Naive thymus-derived CD8-positive, alpha-beta T cell (primary cell): ENCODE results near the gene CLEC4D. TPM values are rescaled to one million over a fixed set of nuclear protein-coding genes. Genes with fewer than 3 reads are reported as not detected.
A peak's percentile ranks its signal among the peaks of the same experiment; 100 is the strongest.
"Not testable (repeated sequence)": the region's sequence is repeated elsewhere in the genome, so short reads cannot be mapped to it uniquely, and the experiment has no call there.

Experiments
- ATAC-seq, 2 donors: fragments of 150-1000 bp; cut with Tn5 transposase in 1 of 2; sonication (Bioruptor Pico), chemical (Tn5 transposase) in 1 of 2; 1 replicate in 1 of 2; 2 replicates in 1 of 2; pipeline ENCODE4 v1.10.0; 2021; ENCODE audit warnings: mild to moderate bottlenecking in 2 of 2, moderate library complexity in 2 of 2
- POLR2A ChIA-PET: fragments of 350-600 bp; sonication (Branson Sonifier 250); formaldehyde crosslinking; loops from one replicate; lab custom pipeline; 2021; ENCODE audit warnings: antibody characterized with exemption; lab: Charles Lee
- DNase-seq, 10 donors: peaks; one replicate each; pipeline versions ENCODE4 v3.0.0 to v3.0.0-alpha.2; 2020 to 2022
- H3K27ac Mint-ChIP-seq, 10 donors: one replicate each; pipeline ENCODE4 v1.8.0; 2020 to 2022; ENCODE audit warnings: mild to moderate bottlenecking in 10 of 10, mixed read lengths in 10 of 10, moderate library complexity in 4 of 10, inconsistent platforms in 1 of 10
- H3K27me3 Mint-ChIP-seq, 5 donors: one replicate each; pipeline ENCODE4 v1.8.0; 2021 to 2022; ENCODE audit warnings: mixed read lengths in 5 of 5
- H3K36me3 Mint-ChIP-seq, 3 donors: one replicate each; pipeline ENCODE4 v1.8.0; 2020 to 2022; ENCODE audit warnings: mixed read lengths in 3 of 3, mild to moderate bottlenecking in 2 of 3, inconsistent platforms in 1 of 3
- H3K4me1 Mint-ChIP-seq, 4 donors: one replicate each; pipeline ENCODE4 v1.8.0; 2021 to 2022; ENCODE audit warnings: mixed read lengths in 4 of 4
- H3K4me3 Mint-ChIP-seq, 10 donors: one replicate each; pipeline ENCODE4 v1.8.0; 2020 to 2022; ENCODE audit warnings: mild to moderate bottlenecking in 10 of 10, mixed read lengths in 10 of 10, moderate library complexity in 6 of 10, inconsistent platforms in 1 of 10
- H3K9me3 Mint-ChIP-seq, 9 donors: one replicate each; pipeline ENCODE4 v1.8.0; 2020 to 2022; ENCODE audit warnings: mixed read lengths in 9 of 9, mild to moderate bottlenecking in 3 of 9, inconsistent platforms in 1 of 9, moderate library complexity in 1 of 9
- polyA plus RNA-seq, 3 donors: library from polyadenylated mRNA; unstranded; fragments of 300-500 nt; fragmentation: Illumina TruSeq; gene quantifications; one replicate each; pipeline ENCODE4 v1.2.3, GENCODE V29; 2021
- total RNA-seq, 8 experiments: library from RNA in 2 of 8; stranded (reverse) in 2 of 8; gene quantifications; one replicate each; pipeline ENCODE4 v1.2.3 and lab custom pipeline; 2021 to 2026

Gene CLEC4D
- total RNA-seq (not detected), polyA plus RNA-seq (not detected), total RNA-seq (lab: John Stamatoyannopoulos, UW) (0 reads per million in 6 experiments)

GRCh38 chr12:8513256-8513655 lies at the start of gene CLEC4D:
Gene CLEC4D (plus strand): TSS chr12:8513503. CDS start chr12:8513733, 230 bp downstream.
- no peaks in the 10 kb centered on the region for H3K9me3 Mint-ChIP-seq
- peak within 1 kb of the TSS in 1 of 10 donors; percentile 60 for H3K27ac Mint-ChIP-seq
- POLR2A ChIA-PET, result no interaction called here
- H3K27me3 Mint-ChIP-seq, result peaks cover 14 to 36% (median 20%) of the 10 kb centered on the region in 5 donors
- H3K4me1 Mint-ChIP-seq, result peaks cover 0 to 6% (median 2%) of the 10 kb centered on the region in 4 donors
- ATAC-seq, result no peak
- DNase-seq, result no peak
- no peak within 1 kb of the TSS for H3K4me3 Mint-ChIP-seq
- no peaks in the 10 kb centered on the region for H3K36me3 Mint-ChIP-seq

DNA sequence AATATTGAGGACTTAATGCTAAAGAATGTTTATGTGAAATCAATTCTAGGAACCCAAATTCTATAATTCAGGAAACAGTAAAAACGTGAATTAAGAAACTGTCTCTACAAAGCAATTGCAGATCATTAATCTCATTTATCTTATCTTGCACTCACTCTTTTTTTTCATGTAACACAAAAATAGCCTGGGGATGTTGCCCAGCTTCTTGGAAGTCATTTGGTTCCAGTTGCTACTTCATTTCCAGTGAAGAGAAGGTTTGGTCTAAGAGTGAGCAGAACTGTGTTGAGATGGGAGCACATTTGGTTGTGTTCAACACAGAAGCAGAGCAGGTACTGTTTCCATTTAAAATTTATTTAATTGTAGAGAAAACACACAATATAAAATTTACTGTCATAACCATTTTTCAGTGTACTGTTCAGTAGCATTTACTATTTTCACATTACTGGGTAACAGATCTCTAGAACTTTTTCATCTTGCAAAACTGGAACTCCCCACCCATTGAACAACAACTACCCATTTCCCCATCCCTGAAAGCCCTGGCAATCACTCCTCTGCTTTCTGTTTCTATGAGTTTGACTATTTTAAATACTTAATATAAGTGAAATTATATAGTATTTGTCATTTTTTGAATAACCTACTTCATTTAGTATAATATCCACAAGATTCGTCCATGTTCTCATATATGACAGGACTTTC lies 47.9 kb upstream of the CLEC4D start:
- H3K27ac Mint-ChIP-seq, result no peak overlapping the region
- POLR2A ChIA-PET, result no interaction called here
- no peak for ATAC-seq

GRCh38 chr12:8466241-8466640 lies 47.1 kb upstream of the CLEC4D start:
- H3K27ac Mint-ChIP-seq, result no peak overlapping the region
- peaks cover 0 to 35% (median 9%) of the 10 kb centered on the region in 5 donors for H3K27me3 Mint-ChIP-seq
- H3K4me1 Mint-ChIP-seq, result peaks cover 0 to 1% (median 0%) of the 10 kb centered on the region in 4 donors
- peaks cover 0 to 15% (median 0%) of the 10 kb centered on the region in 3 donors for H3K36me3 Mint-ChIP-seq
- no peak for DNase-seq
- POLR2A ChIA-PET, result no interaction called here
- no peak overlapping the region for H3K4me3 Mint-ChIP-seq
- peaks cover 0 to 17% (median 4%) of the 10 kb centered on the region in 9 donors for H3K9me3 Mint-ChIP-seq
- no peak for ATAC-seq

More for the DNA sequence above, 47.9 kb upstream of the CLEC4D start:
- DNase-seq, result no peak
- H3K4me1 Mint-ChIP-seq, result peaks cover 0 to 1% (median 0%) of the 10 kb centered on the region in 4 donors
- H3K27me3 Mint-ChIP-seq, result peaks cover under 1 to 35% (median 9%) of the 10 kb centered on the region in 5 donors
- H3K9me3 Mint-ChIP-seq, result peaks cover 0 to 17% (median 4%) of the 10 kb centered on the region in 9 donors
- peaks cover 0 to 15% (median 0%) of the 10 kb centered on the region in 3 donors for H3K36me3 Mint-ChIP-seq
- H3K4me3 Mint-ChIP-seq, result no peak overlapping the region

GRCh38 chr12:8471090-8471489 lies 42.2 kb upstream of the CLEC4D start:
- POLR2A ChIA-PET, result no interaction called here
- Mint-ChIP-seq H3K36me3 (peaks cover 0 to 15% (median 0%) of the 10 kb centered on the region in 3 donors), H3K4me3 (no peak overlapping the region), H3K9me3 (peaks cover 0 to 20% (median 6%) of the 10 kb centered on the region in 9 donors), H3K4me1 (peaks cover 0 to 1% (median 0%) of the 10 kb centered on the region in 4 donors), H3K27ac (no peak overlapping the region), H3K27me3 (peaks cover 0 to 49% (median 17%) of the 10 kb centered on the region in 5 donors)
- ATAC-seq, result no peak
- no peak for DNase-seq

- DNase-seq (no peak), ATAC-seq (no peak)
- Mint-ChIP-seq H3K9me3 (peaks cover 0 to 3% (median 0%) of the 10 kb centered on the region in 9 donors), H3K27ac (no peak overlapping the region), H3K36me3 (no peaks in the 10 kb centered on the region), H3K27me3 (peaks cover 8 to 24% (median 10%) of the 10 kb centered on the region in 5 donors), H3K4me3 (no peak overlapping the region), H3K4me1 (no peaks in the 10 kb centered on the region)
- POLR2A ChIA-PET, result no interaction called here
These were observed 37.6 kb upstream of the CLEC4D start for GRCh38 chr12:8475508-8476203.

DNA sequence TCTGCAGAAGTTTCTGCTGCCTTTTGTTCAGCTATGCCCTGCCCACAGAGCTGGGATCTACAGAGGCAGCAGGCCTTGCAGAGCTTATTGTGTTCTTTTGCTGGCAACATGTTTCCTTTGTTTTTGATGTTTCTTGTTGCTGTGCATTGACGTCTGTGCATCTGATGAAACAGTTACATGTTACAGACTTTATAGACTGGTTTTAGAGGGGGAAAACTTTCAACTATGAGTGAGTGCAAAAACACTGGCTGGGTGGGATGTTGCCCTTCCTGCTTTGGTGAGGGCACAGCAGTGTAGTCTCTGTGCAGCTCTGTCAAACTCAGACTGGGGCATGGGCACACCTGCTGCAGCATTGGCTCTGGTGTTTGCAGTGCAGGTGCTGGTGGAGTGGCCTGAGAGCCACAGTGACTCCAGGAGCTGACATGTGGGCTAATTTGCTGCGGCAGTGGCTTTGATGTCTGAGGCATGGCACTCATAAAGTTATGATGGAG lies 30.7 kb upstream of the CLEC4D start:
- peak overlapping the region in 6 of 10 donors; percentile 11 to 65 (median 40) for H3K4me3 Mint-ChIP-seq
- H3K27me3 Mint-ChIP-seq, result peaks cover under 1 to 13% (median 4%) of the 10 kb centered on the region in 5 donors
- ATAC-seq (peak; percentile 89 to 90), DNase-seq (peak in 6 of 10 donors; percentile 2 to 56 (median 20))
- peak overlapping the region; percentile 31 to 94 (median 90) for H3K27ac Mint-ChIP-seq
- POLR2A ChIA-PET, result interaction anchor here (0.6 kb wide), 1 partner anchor 109 kb away, joined by 3 read pairs; no protein-coding TSS in a partner anchor
- H3K4me1 Mint-ChIP-seq, result peaks cover 9 to 22% (median 10%) of the 10 kb centered on the region in 4 donors
- peaks cover 0 to 5% (median 0%) of the 10 kb centered on the region in 9 donors for H3K9me3 Mint-ChIP-seq
- H3K36me3 Mint-ChIP-seq, result no peaks in the 10 kb centered on the region

DNA sequence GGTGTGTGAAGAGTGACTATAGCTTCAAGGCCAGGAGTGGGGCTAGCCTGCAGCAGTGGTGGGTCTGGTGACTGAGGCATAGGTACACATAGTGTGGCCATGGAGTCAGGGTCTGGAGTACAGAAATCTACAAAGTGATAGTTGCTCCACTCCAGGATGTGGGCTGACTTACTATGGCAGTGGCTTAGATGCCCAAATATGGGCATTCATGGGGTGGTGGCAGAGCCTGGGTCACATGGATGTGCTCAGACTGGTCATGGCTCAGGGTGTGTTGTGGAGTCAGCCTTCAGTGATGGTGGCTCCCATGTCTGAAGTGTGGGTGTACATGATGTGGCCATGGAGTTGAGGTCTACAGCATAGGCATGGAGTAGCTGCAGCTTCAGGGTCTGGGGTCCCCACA lies 30.2 kb upstream of the CLEC4D start:
- POLR2A ChIA-PET, result interaction anchor here (0.6 kb wide), 1 partner anchor 109 kb away, joined by 3 read pairs; no protein-coding TSS in a partner anchor
- H3K4me3 Mint-ChIP-seq, result peak overlapping the region in 6 of 10 donors; percentile 11 to 65 (median 40)
- peak in 1 of 10 donors; percentile 1 for DNase-seq

GRCh38 chr12:8491646-8492530 lies 21.4 kb upstream of the CLEC4D start:
- Mint-ChIP-seq H3K4me1 (peaks cover 5 to 25% (median 19%) of the 10 kb centered on the region in 4 donors), H3K27ac (peak overlapping the region in 7 of 10 donors; percentile 3 to 89 (median 43)), H3K27me3 (peaks cover 0 to 7% (median 0%) of the 10 kb centered on the region in 5 donors), H3K36me3 (no peaks in the 10 kb centered on the region), H3K4me3 (no peak overlapping the region), H3K9me3 (no peaks in the 10 kb centered on the region)
- POLR2A ChIA-PET, result no interaction called here
- DNase-seq (no peak), ATAC-seq (no peak)

More for the DNA sequence above, 30.2 kb upstream of the CLEC4D start:
- Mint-ChIP-seq H3K4me1 (peaks cover 9 to 22% (median 10%) of the 10 kb centered on the region in 4 donors), H3K36me3 (no peaks in the 10 kb centered on the region), H3K27ac (peak overlapping the region; percentile 31 to 94 (median 90)), H3K9me3 (peaks cover 0 to 5% (median 0%) of the 10 kb centered on the region in 9 donors), H3K27me3 (peaks cover 0 to 11% (median 1%) of the 10 kb centered on the region in 5 donors)
- ATAC-seq, result peak; percentile 50 to 62

GRCh38 chr12:8493084-8493483 lies 20.2 kb upstream of the CLEC4D start:
- Mint-ChIP-seq H3K36me3 (no peaks in the 10 kb centered on the region), H3K27ac (peak overlapping the region; percentile 1 to 89 (median 43)), H3K4me1 (peaks cover 5 to 27% (median 19%) of the 10 kb centered on the region in 4 donors), H3K9me3 (no peaks in the 10 kb centered on the region), H3K4me3 (peak overlapping the region in 2 of 10 donors; percentile 3), H3K27me3 (peaks cover 0 to 8% (median 0%) of the 10 kb centered on the region in 5 donors)
- DNase-seq (peak in 6 of 10 donors; percentile 7 to 69 (median 37)), ATAC-seq (peak; percentile 93 to 96)
- POLR2A ChIA-PET, result interaction anchor here (0.6 kb wide), 1 partner anchor 607 kb away, joined by 3 read pairs; no protein-coding TSS in a partner anchor

DNA sequence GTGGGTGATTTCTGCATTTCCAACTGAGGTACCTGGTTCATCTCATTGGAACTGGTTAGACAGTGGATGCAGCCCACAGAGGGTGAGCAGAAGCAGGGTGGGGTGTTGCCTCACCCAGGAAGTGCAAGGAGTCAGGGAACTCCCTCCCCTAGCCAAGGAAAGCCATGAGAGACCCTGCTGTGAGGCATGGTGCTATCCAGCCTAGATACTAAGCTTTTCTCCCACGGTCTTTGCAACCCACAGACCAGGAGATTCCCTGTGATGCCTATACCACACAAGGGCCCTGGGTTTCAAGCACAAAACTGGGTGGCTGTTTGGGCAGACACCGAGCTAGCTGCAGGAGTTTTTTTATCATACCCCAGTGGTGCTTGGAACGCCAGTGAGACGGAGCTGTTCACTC lies 17.6 kb upstream of the CLEC4D start:
- Mint-ChIP-seq H3K4me1 (peaks cover 5 to 29% (median 19%) of the 10 kb centered on the region in 4 donors), H3K27me3 (peaks cover 0 to 21% (median 4%) of the 10 kb centered on the region in 5 donors), H3K27ac (peak overlapping the region in 2 of 10 donors; percentile 50 to 73)
- H3K9me3 Mint-ChIP-seq, H3K4me3 Mint-ChIP-seq, ATAC-seq, POLR2A ChIA-PET, DNase-seq, H3K36me3 Mint-ChIP-seq: not testable (repeated sequence)

GRCh38 chr12:8496074-8496473 lies 17.2 kb upstream of the CLEC4D start:
- not testable (repeated sequence) for H3K27ac Mint-ChIP-seq, ATAC-seq, H3K4me3 Mint-ChIP-seq, H3K9me3 Mint-ChIP-seq, DNase-seq, H3K36me3 Mint-ChIP-seq
- Mint-ChIP-seq H3K4me1 (peaks cover 5 to 29% (median 19%) of the 10 kb centered on the region in 4 donors), H3K27me3 (peaks cover 0 to 21% (median 4%) of the 10 kb centered on the region in 5 donors)
- POLR2A ChIA-PET, result interaction anchor here (0.5 kb wide), 1 partner anchor 459 kb away, joined by 4 read pairs; no protein-coding TSS in a partner anchor
